Aorta (tissue), 5 donors: ENCODE measurements around the gene ABHD15. TPM values are rescaled to one million over a fixed set of nuclear protein-coding genes. Genes with fewer than 3 reads are reported as not detected.

Experiments used
- ATAC-seq: fragments of 200-7000 bp; cut with Tn5 transposase; one replicate; pipeline ENCODE4 v1.9.1; 2022; ENCODE audit warnings: moderate library complexity; ENCODE audit not compliant: low FRiP score
- DNase-seq, 2 donors: peaks; one replicate each; pipeline ENCODE4 v3.0.0-alpha.2; 2020
- H3K27ac ChIP-seq, 2 donors: one replicate each; pipeline ENCODE4 v1.5.1; 2013; ENCODE audit warnings: low read length in 2 of 2, mild to moderate bottlenecking in 2 of 2, moderate library complexity in 2 of 2, control low read depth in 1 of 2, inconsistent platforms in 1 of 2, low read depth in 1 of 2
- H3K27me3 ChIP-seq, 2 donors: one replicate each; pipeline ENCODE4 v1.6.1; 2013; ENCODE audit warnings: control low read depth in 1 of 2, low read length in 1 of 2, mild to moderate bottlenecking in 1 of 2, moderate library complexity in 1 of 2; ENCODE audit not compliant: insufficient read depth in 2 of 2, control insufficient read depth in 1 of 2
- H3K36me3 ChIP-seq, 2 donors: one replicate each; pipeline ENCODE4 v1.6.1; 2013; ENCODE audit warnings: control low read depth in 1 of 2, low read length in 1 of 2, mild to moderate bottlenecking in 1 of 2; ENCODE audit not compliant: insufficient read depth in 2 of 2, control insufficient read depth in 1 of 2
- H3K4me1 ChIP-seq, 2 donors: one replicate each; pipeline ENCODE4 v1.6.1; 2013; ENCODE audit warnings: low read length in 2 of 2, control low read depth in 1 of 2, mild to moderate bottlenecking in 1 of 2, moderate library complexity in 1 of 2; ENCODE audit not compliant: insufficient read depth in 2 of 2, control insufficient read depth in 1 of 2
- H3K4me3 ChIP-seq, 2 donors: one replicate each; pipeline ENCODE4 v1.5.1; 2013; ENCODE audit warnings: low read length in 2 of 2, control low read depth in 1 of 2, mild to moderate bottlenecking in 1 of 2
- H3K9me3 ChIP-seq: one replicate; pipeline ENCODE4 v1.6.1; 2013; ENCODE audit warnings: mild to moderate bottlenecking, low read length; ENCODE audit not compliant: control insufficient read depth
- WGBS, 2 donors: extraction: QIAGEN DNeasy Blood & Tissue Kit; methylation state at CpG; one replicate each; pipeline ENCODE4 v1.1.7; 2013; 5-methylcytosine and 5-hydroxymethylcytosine counted together
- intact Hi-C, 2 donors: fragments of 100-400 bp; cut with DNase I; formaldehyde crosslinking; loops; one replicate each; pipeline versions ENCODE4 v1.14.2 to v1.15.0; 2022
- polyA plus RNA-seq, 2 donors: library from polyadenylated mRNA; stranded (reverse); fragments of 200-250 nt; gene quantifications; one replicate each; pipeline ENCODE4 v1.2.3, GENCODE V29; 2013
- total RNA-seq, 2 donors: library from RNA; stranded (reverse); fragmentation: NEBNext Ultra II Directional; extraction: Animal tissue kit (Norgen Biotek cat#: 25700); gene quantifications; one replicate each; pipeline ENCODE4 v1.2.1, GENCODE V29; 2021
- donor health status: healthy with polysubstance abuse.
- donor health status: Bipolar disorder and iron deficiency.
- donor health status: DM: no; HTN: no; CAD: no.
- donor health status: DM: no; HTN: no; CAD: no.
- donor health status: DM: yes; HTN: yes; CAD: no.

ABHD15 gene
- total and polyA plus RNA-seq, 4 donors: 2.8 to 9.8 (median 4.6) TPM

GRCh38 chr17:29590411-29591145, 23.7 kb upstream of the ABHD15 start:
- peak; percentile 2 for ATAC-seq
- Histone ChIP-seq H3K27ac (peak overlapping the region in 1 of 2 donors; percentile 71), H3K4me1 (peaks cover 0 to 2% of the 10 kb centered on the region in 2 donors), H3K4me3 (no peak overlapping the region), H3K9me3 (no peaks in the 10 kb centered on the region), H3K36me3 (no peaks in the 10 kb centered on the region), H3K27me3 (no peaks in the 10 kb centered on the region)
- intact Hi-C loops: no loop called here
- DNase-seq: peak in 1 of 2 donors; percentile 82
- whole genome bisulfite sequencing, 2 donors: 19 to 22% methylated on average over 29 to 30 of the region's 30 CpGs

GRCh38 chr17:29589524-29590410, 22.9 kb upstream of the ABHD15 start, which contains the start of gene GIT1:
TSS of gene GIT1 (minus strand) at chr17:29589648. CDS start at chr17:29589378, 270 bp downstream.
- 7 to 16% methylated on average over 27 to 70 of the region's 70 CpGs for WGBS, 2 donors
- H3K4me1 ChIP-seq: peaks cover 0 to 2% of the 10 kb centered on the region in 2 donors
- H3K27me3 ChIP-seq: no peaks in the 10 kb centered on the region
- H3K27ac ChIP-seq: peak within 1 kb of the TSS in 1 of 2 donors; percentile 37
- ATAC-seq (peak; percentile 83), DNase-seq (peak; percentile 91 to 93)
- peak within 1 kb of the TSS; percentile 29 to 73 for H3K4me3 ChIP-seq
- intact Hi-C loops: loop anchor here (5.0 kb wide), 2 partner anchors 33 to 188 kb away; partner anchors contain the start of gene CORO6 (in 1 of the 2)
- H3K36me3 ChIP-seq: no peaks in the 10 kb centered on the region
- H3K9me3 ChIP-seq: no peaks in the 10 kb centered on the region

- Histone ChIP-seq H3K36me3 (no peaks in the 10 kb centered on the region), H3K9me3 (no peaks in the 10 kb centered on the region), H3K4me1 (peaks cover 0 to 2% of the 10 kb centered on the region in 2 donors), H3K27me3 (no peaks in the 10 kb centered on the region), H3K27ac (no peak overlapping the region), H3K4me3 (peak overlapping the region; percentile 29 to 73)
- ATAC-seq: no peak
- intact Hi-C loops: loop anchor here (5.0 kb wide), 2 partner anchors 34 to 189 kb away; partner anchors contain the start of gene CORO6 (in 1 of the 2)
- WGBS, 2 donors: 1% methylated on average over 40 to 72 of the region's 72 CpGs
- DNase-seq: peak in 1 of 2 donors; percentile 84
Observed at GRCh38 chr17:29588562-29589411, 21.9 kb upstream of the ABHD15 start.

GRCh38 chr17:29588017-29588561, 21.3 kb upstream of the ABHD15 start:
- H3K4me1 ChIP-seq: peaks cover 0 to 2% of the 10 kb centered on the region in 2 donors
- intact Hi-C loops: loop anchor here (5.0 kb wide), 2 partner anchors 34 to 189 kb away; partner anchors contain the start of gene CORO6 (in 1 of the 2)

GRCh38 chr17:29587591-29587990, 20.8 kb upstream of the ABHD15 start:
- Histone ChIP-seq H3K36me3 (no peaks in the 10 kb centered on the region), H3K27ac (no peak overlapping the region), H3K9me3 (no peaks in the 10 kb centered on the region), H3K4me1 (peaks cover 0 to 2% of the 10 kb centered on the region in 2 donors), H3K4me3 (no peak overlapping the region), H3K27me3 (no peaks in the 10 kb centered on the region)
- 83 to 84% methylated on average over 6 of the region's 6 CpGs for WGBS, 2 donors
- DNase-seq (no peak), ATAC-seq (no peak)
- intact Hi-C loops: loop anchor here (5.0 kb wide), 2 partner anchors 35 to 190 kb away; partner anchors contain the start of gene CORO6 (in 1 of the 2)

More at GRCh38 chr17:29588017-29588561, 21.3 kb upstream of the ABHD15 start:
- 28 to 31% methylated on average over 8 of the region's 8 CpGs for WGBS, 2 donors
- Histone ChIP-seq H3K27ac (no peak overlapping the region), H3K36me3 (no peaks in the 10 kb centered on the region), H3K4me3 (peak overlapping the region; percentile 29 to 73), H3K9me3 (no peaks in the 10 kb centered on the region), H3K27me3 (no peaks in the 10 kb centered on the region)
- DNase-seq (no peak), ATAC-seq (no peak)

- ATAC-seq (no peak), DNase-seq (no peak)
- intact Hi-C loops: loop anchor here (5.0 kb wide), 2 partner anchors 35 to 190 kb away; partner anchors contain the start of gene CORO6 (in 1 of the 2)
- 62% methylated on average over 9 of the region's 9 CpGs for WGBS, 2 donors
- H3K4me3 ChIP-seq: no peak overlapping the region
- no peaks in the 10 kb centered on the region for H3K4me1 ChIP-seq
- H3K36me3 ChIP-seq: no peaks in the 10 kb centered on the region
- no peaks in the 10 kb centered on the region for H3K27me3 ChIP-seq
- H3K27ac ChIP-seq: no peak overlapping the region
- no peaks in the 10 kb centered on the region for H3K9me3 ChIP-seq
Observed at GRCh38 chr17:29586676-29587469, 20.0 kb upstream of the ABHD15 start.

- no peaks in the 10 kb centered on the region for H3K4me1 ChIP-seq
Observed at GRCh38 chr17:29585080-29585751, 18.4 kb upstream of the ABHD15 start.

More at GRCh38 chr17:29585080-29585751, 18.4 kb upstream of the ABHD15 start:
- Histone ChIP-seq H3K36me3 (no peaks in the 10 kb centered on the region), H3K4me3 (no peak overlapping the region), H3K9me3 (no peaks in the 10 kb centered on the region), H3K27ac (no peak overlapping the region), H3K27me3 (no peaks in the 10 kb centered on the region)
- ATAC-seq (no peak), DNase-seq (peak in 1 of 2 donors; percentile 76)
- intact Hi-C loops: loop anchor here (5.0 kb wide), 2 partner anchors 37 to 192 kb away; partner anchors contain the start of gene CORO6 (in 1 of the 2)
- WGBS, 2 donors: 86 to 87% methylated on average over 7 to 8 of the region's 8 CpGs
